KBM-7 (cell line): Measurements from ENCODE around the gene SRD5A2.
"Not testable (repeated sequence)": the region's sequence is repeated elsewhere in the genome, so short reads cannot be mapped to it uniquely, and the experiment has no call there.

Experiments
- DNase-seq: peaks from one replicate; pipeline ENCODE4 v3.0.0-alpha.2; 2015
- in situ Hi-C: fragments of 300-500 bp; cut with MboI; formaldehyde crosslinking; loops from 2 replicates; pipeline ENCODE4 v1.14.3; 2020; ENCODE audit warnings: low sequenced_read_pairs, low pct_unique_long_range_greater_than_20kb, mixed read lengths

Gene SRD5A2

DNA sequence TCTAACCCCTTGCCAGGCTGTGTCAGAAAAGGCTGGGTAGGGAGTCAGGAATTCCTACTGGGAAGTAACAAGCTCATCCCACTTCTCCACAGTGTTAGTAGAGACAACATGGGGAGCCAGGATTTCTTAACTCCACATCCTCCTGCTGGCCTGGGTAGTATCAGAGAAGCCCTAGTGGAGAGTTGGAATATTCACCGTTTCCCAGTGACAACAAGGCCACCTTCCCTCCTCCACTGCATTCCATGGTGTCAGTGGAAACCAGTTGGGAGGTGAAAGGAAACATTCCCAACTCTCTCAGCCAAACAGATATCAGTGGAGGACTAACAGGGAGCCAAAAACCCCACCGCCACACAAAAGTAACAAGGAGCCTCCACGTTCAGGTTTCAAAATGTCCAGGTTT is 41.2 kb downstream of the SRD5A2 start:
- no peak for DNase-seq
- in situ Hi-C loops, result no loop called here

- in situ Hi-C loops, result no loop called here
- no peak for DNase-seq
Observed at GRCh38 chr2:31535768-31536167, 45.0 kb downstream of the SRD5A2 start.

GRCh38 chr2:31534636-31535035 is 46.1 kb downstream of the SRD5A2 start:
- in situ Hi-C loops, result no loop called here

GRCh38 chr2:31533036-31533435 is 47.7 kb downstream of the SRD5A2 start:
- in situ Hi-C loops, result no loop called here
- DNase-seq, result no peak

More at GRCh38 chr2:31534636-31535035, 46.1 kb downstream of the SRD5A2 start:
- DNase-seq, result peak; percentile 4

DNA sequence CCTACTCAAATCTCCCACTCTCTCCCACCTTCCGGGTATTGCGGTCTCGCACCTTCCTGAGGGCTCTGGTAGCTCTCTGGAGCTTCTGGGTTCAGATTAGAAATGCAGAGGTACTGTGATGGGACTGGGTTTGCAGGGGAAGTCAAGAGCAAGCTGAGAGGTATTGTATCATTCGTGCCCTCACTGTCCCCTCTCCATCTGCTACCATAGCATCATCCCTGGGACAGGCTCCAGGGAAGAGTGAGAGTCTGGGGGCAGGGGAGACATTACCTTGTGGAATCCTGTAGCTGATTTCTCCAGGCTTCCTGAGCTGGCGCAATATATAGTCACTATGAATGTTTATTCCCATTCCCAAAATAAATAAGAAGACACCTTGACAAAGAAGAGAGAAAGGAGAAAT is 49.6 kb downstream of the SRD5A2 start:
- no peak for DNase-seq
- in situ Hi-C loops, result no loop called here

GRCh38 chr2:31529256-31529655 is 51.5 kb downstream of the SRD5A2 start:
- in situ Hi-C loops, result no loop called here
- DNase-seq, result no peak

GRCh38 chr2:31528823-31529222 is 51.9 kb downstream of the SRD5A2 start:
- no peak for DNase-seq
- in situ Hi-C loops, result no loop called here

- no peak for DNase-seq
- in situ Hi-C loops, result no loop called here
Observed at GRCh38 chr2:31526946-31527732, 53.6 kb downstream of the SRD5A2 start.

DNA sequence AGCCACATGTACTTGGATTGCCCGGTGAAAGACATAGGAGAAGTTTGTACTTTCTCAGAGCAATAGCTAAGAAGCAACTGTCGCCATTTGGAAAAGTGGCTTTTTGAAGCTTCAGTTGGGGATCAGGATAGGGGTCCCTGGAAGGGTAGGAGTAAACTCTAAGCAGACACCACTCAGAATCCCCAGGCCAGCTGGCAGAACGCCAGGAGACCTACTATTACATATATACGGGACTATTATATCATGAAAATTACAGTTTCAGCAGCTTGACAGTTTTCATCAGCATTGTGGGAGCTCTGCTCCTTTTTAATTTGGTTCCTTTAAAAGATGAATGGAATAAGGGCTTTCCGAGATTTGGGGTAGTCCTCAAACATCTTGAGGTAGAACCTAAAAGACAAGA is 54.9 kb downstream of the SRD5A2 start:
- in situ Hi-C loops, result no loop called here
- no peak for DNase-seq

DNA sequence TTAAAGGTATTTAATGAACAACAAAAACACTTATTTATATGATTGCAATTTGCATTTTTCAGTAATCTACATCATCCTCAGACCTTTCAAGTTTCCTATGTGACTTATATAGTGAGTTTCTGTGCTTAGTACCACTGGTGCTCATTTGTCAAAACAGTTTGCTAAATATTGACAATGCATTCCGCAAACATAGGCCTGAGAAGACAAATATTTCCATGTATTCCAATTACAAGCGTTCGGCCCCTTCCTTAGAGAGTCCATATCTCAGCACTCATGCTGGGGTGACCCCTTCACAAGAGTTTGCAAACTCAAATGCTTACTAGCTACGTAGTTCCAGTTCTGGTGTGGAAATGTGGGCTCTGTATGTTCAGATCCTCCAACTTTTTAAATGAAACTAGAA is 56.1 kb downstream of the SRD5A2 start:
- DNase-seq, result no peak
- in situ Hi-C loops, result no loop called here

GRCh38 chr2:31523871-31524492 is 56.8 kb downstream of the SRD5A2 start:
- DNase-seq, result peak; percentile 65
- in situ Hi-C loops, result no loop called here

DNA sequence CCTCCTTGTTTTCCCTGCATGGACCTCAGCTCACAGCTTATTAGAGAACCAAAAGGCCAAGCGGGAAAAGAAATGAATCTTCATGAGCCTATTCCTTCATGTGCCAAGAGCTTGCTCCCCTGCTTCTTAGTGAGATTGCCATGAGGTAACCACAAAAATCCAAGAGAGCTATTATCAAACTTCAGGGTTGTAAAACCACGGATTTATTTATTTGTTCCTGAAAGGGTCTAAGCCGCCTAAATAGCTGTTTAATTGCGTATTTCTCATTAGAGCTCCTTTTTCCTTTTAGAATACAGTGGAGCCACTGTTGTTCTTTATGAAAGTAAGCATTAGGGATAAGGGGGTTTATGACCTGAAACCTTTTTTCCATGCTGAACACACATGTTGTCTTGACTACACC is 58.0 kb downstream of the SRD5A2 start:
- no peak for DNase-seq
- in situ Hi-C loops, result no loop called here

- in situ Hi-C loops, result no loop called here
Observed at GRCh38 chr2:31517442-31518203, 63.1 kb downstream of the SRD5A2 start.

GRCh38 chr2:31515586-31515985 is 65.2 kb downstream of the SRD5A2 start:
- in situ Hi-C loops, result no loop called here
- no peak for DNase-seq

More at GRCh38 chr2:31517442-31518203, 63.1 kb downstream of the SRD5A2 start:
- DNase-seq, result no peak

DNA sequence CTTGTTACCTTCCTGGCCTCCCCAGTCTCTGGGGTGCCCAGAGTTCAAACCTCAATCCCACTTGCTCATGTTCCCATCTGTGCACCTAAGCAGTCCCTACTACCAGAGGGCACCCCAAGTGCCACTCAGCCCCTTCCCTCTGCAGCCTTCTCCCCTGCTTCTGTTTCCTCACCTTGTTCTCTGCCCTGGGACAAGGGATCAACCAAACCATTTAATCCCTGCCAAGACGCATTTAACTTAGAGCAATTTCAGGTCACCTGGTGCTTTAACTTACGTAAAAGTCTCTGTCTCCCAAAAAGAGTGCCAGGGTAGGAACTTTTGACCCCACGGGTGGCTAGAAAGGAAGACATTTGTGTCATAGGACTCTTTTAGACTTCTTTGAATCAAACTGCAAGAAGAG is 67.2 kb downstream of the SRD5A2 start:
- in situ Hi-C loops, result no loop called here
- no peak for DNase-seq

GRCh38 chr2:31511376-31511775 is 69.4 kb downstream of the SRD5A2 start:
- no peak for DNase-seq
- in situ Hi-C loops, result no loop called here

DNA sequence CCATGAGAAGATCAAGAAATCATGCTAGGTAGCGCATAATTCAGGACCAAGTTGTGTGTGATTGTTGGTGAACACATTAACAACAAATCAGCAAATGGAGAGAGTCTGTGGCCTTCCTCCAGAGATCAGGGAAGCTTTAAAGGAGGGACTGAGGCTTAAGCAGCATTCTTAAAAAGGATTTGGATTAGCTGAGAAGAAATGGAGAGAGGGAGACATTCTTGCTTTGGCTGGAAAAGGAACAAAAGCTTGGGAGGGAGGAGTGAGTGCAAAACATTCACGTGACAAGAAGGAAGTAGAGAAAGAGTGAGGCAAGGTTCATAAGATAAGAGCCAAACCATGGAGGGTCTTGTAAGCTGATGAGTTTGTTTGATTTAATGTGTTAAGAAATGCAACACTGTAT is 75.6 kb downstream of the SRD5A2 start:
- in situ Hi-C loops, result no loop called here
- no peak for DNase-seq

DNA sequence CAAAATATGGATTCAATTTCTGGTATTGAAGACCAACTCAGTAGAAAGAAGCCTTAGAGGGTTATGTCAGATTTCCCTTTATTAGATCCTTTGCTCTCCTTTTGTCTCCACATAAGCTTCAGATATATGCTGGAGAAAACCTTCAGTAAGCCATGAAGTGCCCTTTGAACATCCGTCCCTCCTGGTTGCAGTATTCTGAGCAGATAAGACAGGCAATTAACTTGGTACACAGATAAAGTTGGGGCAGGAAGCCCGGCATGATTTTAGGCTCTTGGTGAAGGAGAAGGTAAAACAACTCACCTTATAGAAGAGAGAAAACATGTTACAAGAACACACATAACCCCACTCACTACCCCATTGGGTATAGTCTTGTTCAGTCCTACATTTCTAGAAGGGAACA is 76.4 kb downstream of the SRD5A2 start:
- in situ Hi-C loops, result no loop called here
- DNase-seq, result no peak

GRCh38 chr2:31496451-31496874 is 84.3 kb downstream of the SRD5A2 start:
- in situ Hi-C loops, result not testable (repeated sequence)

GRCh38 chr2:31489339-31489738 is 91.4 kb downstream of the SRD5A2 start:
- DNase-seq, result not testable (repeated sequence)

More at GRCh38 chr2:31496451-31496874, 84.3 kb downstream of the SRD5A2 start:
- not testable (repeated sequence) for DNase-seq

More at GRCh38 chr2:31489339-31489738, 91.4 kb downstream of the SRD5A2 start:
- in situ Hi-C loops, result not testable (repeated sequence)
